ENCODE measurements around the gene OR6J1. TPM values are rescaled to one million over a fixed set of nuclear protein-coding genes. Genes with fewer than 3 reads are reported as not detected.
"Not testable (repeated sequence)": the region's sequence is repeated elsewhere in the genome, so short reads cannot be mapped to it uniquely, and the experiment has no call there.

Gene OR6J1
- total and polyA plus RNA-seq, 2 experiments from 2014 or later, result not detected

DNA sequence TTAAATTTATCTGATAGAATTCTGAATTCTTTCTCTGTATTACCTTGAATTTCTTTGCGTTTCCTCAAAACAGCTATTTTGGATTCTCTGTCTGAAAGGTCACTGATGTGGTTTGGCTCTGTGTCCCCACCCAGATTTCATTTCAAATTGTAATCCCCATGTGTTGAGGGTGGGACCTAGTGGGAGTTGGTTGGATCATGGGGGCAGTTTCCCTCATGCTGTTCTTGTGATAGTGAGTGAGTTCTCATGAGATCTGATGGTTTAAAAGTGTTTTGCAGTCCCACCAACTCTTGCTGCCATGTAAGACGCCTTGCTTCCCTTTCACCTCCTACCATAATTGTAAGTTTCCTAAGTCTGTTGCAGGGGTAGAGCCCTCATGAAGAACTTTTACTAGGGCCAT, 34.1 kb upstream of the OR6J1 start:
- Histone ChIP-seq H3K9me3 (ENCODE audit: low read depth) (no peaks in the 10 kb centered on the region), H3K36me3 (no peaks in the 10 kb centered on the region), H3K4me3 (no peak overlapping the region), H3K4me1 (ENCODE audit: low read depth) (no peaks in the 10 kb centered on the region), H3K27me3 (no peaks in the 10 kb centered on the region), H3K27ac (no peak overlapping the region)
- TF ChIP-seq, protein P1, sequence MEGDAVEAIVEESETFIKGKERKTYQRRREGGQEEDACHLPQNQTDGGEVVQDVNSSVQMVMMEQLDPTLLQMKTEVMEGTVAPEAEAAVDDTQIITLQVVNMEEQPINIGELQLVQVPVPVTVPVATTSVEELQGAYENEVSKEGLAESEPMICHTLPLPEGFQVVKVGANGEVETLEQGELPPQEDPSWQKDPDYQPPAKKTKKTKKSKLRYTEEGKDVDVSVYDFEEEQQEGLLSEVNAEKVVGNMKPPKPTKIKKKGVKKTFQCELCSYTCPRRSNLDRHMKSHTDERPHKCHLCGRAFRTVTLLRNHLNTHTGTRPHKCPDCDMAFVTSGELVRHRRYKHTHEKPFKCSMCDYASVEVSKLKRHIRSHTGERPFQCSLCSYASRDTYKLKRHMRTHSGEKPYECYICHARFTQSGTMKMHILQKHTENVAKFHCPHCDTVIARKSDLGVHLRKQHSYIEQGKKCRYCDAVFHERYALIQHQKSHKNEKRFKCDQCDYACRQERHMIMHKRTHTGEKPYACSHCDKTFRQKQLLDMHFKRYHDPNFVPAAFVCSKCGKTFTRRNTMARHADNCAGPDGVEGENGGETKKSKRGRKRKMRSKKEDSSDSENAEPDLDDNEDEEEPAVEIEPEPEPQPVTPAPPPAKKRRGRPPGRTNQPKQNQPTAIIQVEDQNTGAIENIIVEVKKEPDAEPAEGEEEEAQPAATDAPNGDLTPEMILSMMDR (IDR thresholded peaks at IDR 0.05; ENCODE audit: low read depth, low read length), result no peak
- no peak for DNase-seq (ENCODE audit: low read depth in 1 of 2, low spot score in 1 of 2)

DNA sequence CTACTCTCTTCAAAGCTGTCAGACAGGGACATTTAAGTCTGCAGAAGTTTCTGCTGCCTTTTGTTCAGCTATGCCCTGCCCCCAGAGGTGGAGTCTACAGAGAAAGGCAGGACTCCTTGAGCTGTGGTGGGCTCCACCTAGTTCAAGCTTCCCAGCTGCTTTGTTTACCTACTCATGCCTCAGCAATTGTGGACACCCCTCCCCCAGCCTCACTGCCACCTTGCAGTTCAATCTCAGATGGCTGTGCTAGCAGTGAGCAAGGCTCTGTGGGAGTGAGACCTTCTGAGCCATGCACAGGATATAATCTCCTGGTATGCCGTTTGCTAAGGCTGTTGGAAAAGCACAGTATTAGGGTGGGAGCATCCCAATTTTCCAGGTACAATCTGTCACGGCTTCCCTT, 33.4 kb upstream of the OR6J1 start:
- not testable (repeated sequence) for DNase-seq (ENCODE audit: low read depth in 1 of 2, low spot score in 1 of 2); H3K4me3 ChIP-seq; H3K4me1 ChIP-seq (ENCODE audit: low read depth); H3K27ac ChIP-seq; H3K27me3 ChIP-seq; H3K36me3 ChIP-seq; H3K9me3 ChIP-seq (ENCODE audit: low read depth)

DNA sequence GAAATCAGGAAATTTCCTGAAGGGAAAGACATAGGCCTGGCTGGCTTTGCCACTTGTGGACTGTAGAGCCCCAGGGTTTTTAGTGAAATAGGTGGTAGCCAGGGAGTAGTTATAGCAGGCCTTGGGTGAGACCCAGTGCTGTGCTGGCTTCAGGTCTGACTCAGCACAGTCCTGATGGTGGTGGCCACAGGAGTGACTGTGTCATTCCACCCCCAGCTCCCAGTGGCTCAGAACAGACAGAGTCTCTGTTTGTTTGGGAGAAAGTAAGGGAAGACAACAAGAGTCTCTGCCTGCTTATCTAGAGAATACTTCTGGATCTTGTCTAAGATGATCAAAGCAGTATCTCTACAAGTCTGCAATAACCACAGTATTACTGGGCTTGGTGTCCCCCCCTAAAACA, 27.5 kb upstream of the OR6J1 start:
- Histone ChIP-seq H3K4me1 (ENCODE audit: low read depth) (no peaks in the 10 kb centered on the region), H3K4me3 (no peak overlapping the region), H3K27me3 (no peaks in the 10 kb centered on the region), H3K36me3 (no peaks in the 10 kb centered on the region), H3K9me3 (ENCODE audit: low read depth) (no peaks in the 10 kb centered on the region), H3K27ac (no peak overlapping the region)
- TF ChIP-seq, protein P1 (IDR thresholded peaks at IDR 0.05; ENCODE audit: low read depth, low read length), result no peak
- DNase-seq (ENCODE audit: low read depth in 1 of 2, low spot score in 1 of 2), result no peak

GRCh38 chr14:22668863-22669262, 24.7 kb upstream of the OR6J1 start:
- DNase-seq (ENCODE audit: low read depth in 1 of 2, low spot score in 1 of 2), result no peak
- H3K4me1 ChIP-seq (ENCODE audit: low read depth), result no peaks in the 10 kb centered on the region
- H3K4me3 ChIP-seq, result no peak overlapping the region
- no peaks in the 10 kb centered on the region for H3K9me3 ChIP-seq (ENCODE audit: low read depth)
- H3K27ac ChIP-seq, result no peak overlapping the region
- TF ChIP-seq, protein P1 (IDR thresholded peaks at IDR 0.05; ENCODE audit: low read depth, low read length), result no peak
- H3K36me3 ChIP-seq, result no peaks in the 10 kb centered on the region
- no peaks in the 10 kb centered on the region for H3K27me3 ChIP-seq

GRCh38 chr14:22668417-22668816, 24.3 kb upstream of the OR6J1 start:
- peak in 1 of 2 donors; percentile 80 for DNase-seq (ENCODE audit: low read depth in 1 of 2, low spot score in 1 of 2)
- Histone ChIP-seq H3K27ac (no peak overlapping the region), H3K4me3 (no peak overlapping the region), H3K4me1 (ENCODE audit: low read depth) (no peaks in the 10 kb centered on the region), H3K9me3 (ENCODE audit: low read depth) (no peaks in the 10 kb centered on the region), H3K27me3 (no peaks in the 10 kb centered on the region), H3K36me3 (no peaks in the 10 kb centered on the region)
- TF ChIP-seq, protein P1 (IDR thresholded peaks at IDR 0.05; ENCODE audit: low read depth, low read length), result no peak

- Histone ChIP-seq H3K9me3 (ENCODE audit: low read depth) (no peaks in the 10 kb centered on the region), H3K27me3 (no peaks in the 10 kb centered on the region), H3K4me1 (ENCODE audit: low read depth) (no peaks in the 10 kb centered on the region), H3K27ac (no peak overlapping the region), H3K4me3 (no peak overlapping the region), H3K36me3 (no peaks in the 10 kb centered on the region)
- DNase-seq (ENCODE audit: low read depth in 1 of 2, low spot score in 1 of 2), result no peak
- TF ChIP-seq, protein P1 (IDR thresholded peaks at IDR 0.05; ENCODE audit: low read depth, low read length), result no peak
Measured at GRCh38 chr14:22667881-22668280, 23.7 kb upstream of the OR6J1 start.

Data from cardiac muscle cell (in vitro differentiated cells and primary cell).